ENCODE measurements around the gene ST6GALNAC4. TPM values are rescaled to one million over a fixed set of nuclear protein-coding genes. Genes with fewer than 3 reads are reported as not detected.

The ST6GALNAC4 gene, protein sequence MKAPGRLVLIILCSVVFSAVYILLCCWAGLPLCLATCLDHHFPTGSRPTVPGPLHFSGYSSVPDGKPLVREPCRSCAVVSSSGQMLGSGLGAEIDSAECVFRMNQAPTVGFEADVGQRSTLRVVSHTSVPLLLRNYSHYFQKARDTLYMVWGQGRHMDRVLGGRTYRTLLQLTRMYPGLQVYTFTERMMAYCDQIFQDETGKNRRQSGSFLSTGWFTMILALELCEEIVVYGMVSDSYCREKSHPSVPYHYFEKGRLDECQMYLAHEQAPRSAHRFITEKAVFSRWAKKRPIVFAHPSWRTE
- total RNA-seq (10 to 100 TPM in 3 of 4 donors, 1 to 10 TPM in 1; 8.9 to 52.6 (median 27.3) TPM), polyA plus RNA-seq (10 to 100 TPM; 14.0 to 31.4 (median 14.8) TPM)
- long read RNA-seq, donor 1, transcript ST6GALNAC4-201 (6 exons, 1,691 nt), result major isoform, 17 of 30 reads
- long read RNA-seq, donor 1, partial matches to known transcripts, result 3 of 30 reads
- long read RNA-seq, donor 1, other reads (novel, unspliced or antisense), result 10 of 30 reads
- long read RNA-seq, donor 2, transcript ST6GALNAC4-201 (6 exons, 1,691 nt), result major isoform, 9 of 13 reads
- long read RNA-seq, donor 2, partial matches to known transcripts, result 2 of 13 reads
- long read RNA-seq, donor 2, other reads (novel, unspliced or antisense), result 1 of 13 reads

DNA sequence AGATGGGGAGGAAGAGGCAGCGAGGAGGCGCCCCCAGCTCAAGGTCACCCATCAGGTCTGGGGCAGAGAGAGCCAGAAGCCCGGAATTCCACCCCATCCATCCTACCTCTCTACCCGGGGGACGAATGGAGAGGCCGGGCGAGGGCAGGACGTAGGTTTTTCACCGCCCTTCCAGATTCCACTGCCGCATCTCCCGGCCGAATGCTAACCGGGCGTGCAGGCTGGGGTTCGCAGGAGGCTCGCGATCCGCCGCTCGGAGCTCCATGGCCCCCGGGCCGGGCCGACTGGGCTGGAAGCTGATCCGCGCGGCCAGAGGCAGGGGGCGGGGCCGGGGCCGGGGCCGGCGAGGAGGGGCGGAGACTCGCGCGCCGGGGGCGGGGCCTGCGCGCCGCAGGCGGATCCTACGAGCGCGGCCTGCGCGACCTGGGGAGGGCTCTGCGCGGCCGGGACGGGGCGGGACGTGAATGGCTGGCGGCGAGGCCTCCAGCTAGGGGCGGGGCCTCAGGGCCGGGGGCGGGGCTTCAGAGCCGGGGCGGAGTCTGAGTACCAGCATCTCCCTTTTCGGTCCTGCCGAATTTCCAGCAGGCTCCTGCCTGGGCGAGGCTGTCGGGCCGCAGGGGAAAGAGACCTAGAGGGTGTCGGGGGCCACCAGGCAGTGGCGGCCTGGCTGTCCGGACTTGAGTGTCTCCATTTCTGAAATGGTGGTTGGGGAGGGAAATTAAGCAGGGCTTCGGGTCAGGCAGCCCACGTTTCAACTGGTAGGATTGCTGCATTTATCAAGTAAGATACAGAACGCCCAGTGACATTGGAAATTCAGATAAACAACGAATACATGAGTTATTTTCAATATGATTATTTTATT is at the start of gene ST6GALNAC4:
ST6GALNAC4 (minus strand) TSS at position 322 of the 862 bp plus-strand sequence. CDS start 622 bp downstream, outside the sequence.
- intact Hi-C loops (cut with DNase I), result loop anchor here (5.0 kb wide), 4 partner anchors 45 to 415 kb away; partner anchors contain the start of genes CDK9 (in 1 of the 2) and TOR2A (in 1 of the 2)

GRCh38 chr9:127965953-127966352 is 49.1 kb upstream of the ST6GALNAC4 start:
- H3K27ac ChIP-seq, result peak overlapping the region; percentile 85
- 38 to 53% (median 41%) methylated on average over 6 of the region's 6 CpGs for WGBS, 3 donors

More for the DNA sequence above, at the start of gene ST6GALNAC4:
- Histone ChIP-seq H3K9me3 (no peaks in the 10 kb centered on the region), H3K27ac (peak within 1 kb of the TSS; percentile 81), H3K4me3 (peak within 1 kb of the TSS; percentile 73), H3K36me3 (ENCODE audit: insufficient read depth in 1 of 2, low read depth in 1 of 2) (peaks cover 0 to 17% of the 10 kb centered on the region in 2 donors), H3K27me3 (ENCODE audit: insufficient read depth in 3 of 3, low read length in 2 of 3) (no peaks in the 10 kb centered on the region), H3K4me1 (peaks cover 38% of the 10 kb centered on the region)
- peak; percentile 91 to 92 (median 92) for ATAC-seq
- no peak for TF ChIP-seq CTCF (IDR thresholded peaks at IDR 0.05)
- peak; percentile 95 to 97 for DNase-seq
- 2 to 4% (median 2%) methylated on average over 53 to 71 of the region's 71 CpGs for WGBS, 3 donors

DNA sequence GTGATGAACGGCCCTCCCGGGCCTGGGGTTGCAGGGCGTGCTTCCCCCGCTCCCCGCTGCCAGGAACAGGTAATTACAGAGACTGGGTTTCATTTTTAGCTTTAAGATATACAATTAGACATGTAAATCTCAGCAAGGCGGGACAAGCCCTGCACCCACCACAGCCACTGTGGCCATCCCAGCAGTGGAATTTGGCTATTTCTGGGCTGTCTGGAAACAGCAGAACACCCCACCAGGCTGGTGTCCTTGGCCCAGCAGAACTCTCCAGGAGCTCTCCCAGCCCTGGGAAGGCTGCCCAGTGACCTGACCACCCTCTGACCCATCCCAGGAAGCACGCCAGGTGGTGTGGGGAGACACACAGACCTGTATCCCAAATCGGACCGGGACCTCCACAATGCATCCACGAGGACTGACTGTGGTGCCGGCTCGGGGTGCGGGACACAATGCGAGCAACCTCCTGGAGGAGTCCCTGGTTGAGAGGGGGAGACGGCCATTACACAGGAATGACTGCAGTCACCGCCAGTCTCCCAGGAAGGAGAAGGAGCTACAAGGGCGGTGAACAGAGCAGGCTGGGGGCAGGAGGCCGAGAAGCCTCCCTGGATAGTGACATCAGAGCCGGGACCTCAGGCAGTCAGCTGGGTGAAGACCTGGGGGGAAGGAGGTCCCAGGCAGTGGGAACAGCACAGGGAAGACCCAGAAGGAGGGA is 46.7 kb upstream of the ST6GALNAC4 start:
- ATAC-seq (peak in 1 of 4 donors; percentile 1), DNase-seq (no peak)
- intact Hi-C loops (cut with DNase I), result no loop called here
- WGBS, 3 donors, result 78 to 85% (median 79%) methylated on average over 19 of the region's 19 CpGs
- no peaks in the 10 kb centered on the region for H3K27me3 ChIP-seq (ENCODE audit: insufficient read depth in 3 of 3, low read length in 2 of 3)
- H3K36me3 ChIP-seq (ENCODE audit: insufficient read depth in 1 of 2, low read depth in 1 of 2), result no peaks in the 10 kb centered on the region
- H3K9me3 ChIP-seq, result no peaks in the 10 kb centered on the region
- H3K4me3 ChIP-seq, result no peak overlapping the region
- TF ChIP-seq CTCF (IDR thresholded peaks at IDR 0.05), result no peak
- peaks cover 72% of the 10 kb centered on the region for H3K4me1 ChIP-seq
- peak overlapping the region; percentile 14 for H3K27ac ChIP-seq

More at GRCh38 chr9:127965953-127966352, 49.1 kb upstream of the ST6GALNAC4 start:
- peaks cover 79% of the 10 kb centered on the region for H3K4me1 ChIP-seq
- intact Hi-C loops (cut with DNase I), result no loop called here
- H3K27me3 ChIP-seq (ENCODE audit: insufficient read depth in 3 of 3, low read length in 2 of 3), result no peaks in the 10 kb centered on the region
- TF ChIP-seq CTCF (IDR thresholded peaks at IDR 0.05), result no peak
- H3K36me3 ChIP-seq (ENCODE audit: insufficient read depth in 1 of 2, low read depth in 1 of 2), result no peaks in the 10 kb centered on the region
- no peaks in the 10 kb centered on the region for H3K9me3 ChIP-seq
- DNase-seq (no peak), ATAC-seq (peak; percentile 6 to 24 (median 12))
- H3K4me3 ChIP-seq, result peak overlapping the region; percentile 7

DNA sequence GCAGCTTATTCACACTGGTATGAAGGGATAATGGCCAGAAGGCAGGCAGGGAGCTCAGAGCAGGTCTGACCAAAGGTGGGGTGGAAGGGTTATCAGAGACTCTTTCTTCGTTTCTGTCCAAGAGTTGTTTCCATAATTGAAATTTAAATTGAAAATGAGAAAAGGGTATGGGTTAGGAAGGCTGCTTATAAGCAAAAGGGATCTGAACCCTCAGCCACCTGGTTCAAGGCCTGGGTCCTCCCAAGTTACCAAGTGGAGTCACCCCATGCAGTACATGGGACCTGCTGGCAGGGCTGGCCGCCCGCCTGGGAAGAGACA is 46.2 kb upstream of the ST6GALNAC4 start:
- WGBS, 3 donors, result 74 to 98% (median 75%) methylated on average over 3 of the region's 3 CpGs
- H3K27me3 ChIP-seq (ENCODE audit: insufficient read depth in 3 of 3, low read length in 2 of 3), result no peaks in the 10 kb centered on the region
- TF ChIP-seq CTCF (IDR thresholded peaks at IDR 0.05), result no peak
- ATAC-seq, result peak in 3 of 4 donors; percentile 33 to 37 (median 34)
- no peak overlapping the region for H3K4me3 ChIP-seq
- no peaks in the 10 kb centered on the region for H3K36me3 ChIP-seq (ENCODE audit: insufficient read depth in 1 of 2, low read depth in 1 of 2)
- H3K27ac ChIP-seq, result peak overlapping the region; percentile 14
- intact Hi-C loops (cut with DNase I), result no loop called here
- H3K9me3 ChIP-seq, result no peaks in the 10 kb centered on the region
- H3K4me1 ChIP-seq, result peaks cover 67% of the 10 kb centered on the region
- no peak for DNase-seq
